ENCODE measurements around the gene DPP3. TPM values are rescaled to one million over a fixed set of nuclear protein-coding genes. Genes with fewer than 3 reads are reported as not detected.

The DPP3 gene
- total RNA-seq, 4 donors from 2014 or later, result 32.8 to 116 (median 53.4) TPM

DNA sequence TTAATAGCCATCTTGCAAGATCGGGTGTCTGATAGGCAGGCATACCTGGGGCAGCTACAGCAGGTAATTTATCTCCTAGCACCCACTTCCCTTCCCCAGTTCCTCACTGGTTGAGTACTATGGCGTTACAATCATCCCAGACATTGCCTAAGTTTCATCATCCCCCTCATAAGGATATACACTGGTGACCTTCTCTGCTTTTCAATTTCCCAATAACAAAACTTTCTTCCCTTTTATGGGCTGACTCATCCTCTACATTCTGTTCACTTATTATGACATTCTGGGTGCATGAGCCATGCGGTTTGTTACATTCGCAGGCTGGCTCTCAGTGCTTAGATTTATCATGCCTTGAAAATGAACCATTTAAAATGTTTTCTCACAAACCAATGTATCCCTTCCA is 36.6 kb upstream of the DPP3 start:
- H3K27me3 ChIP-seq, result no peaks in the 10 kb centered on the region
- WGBS, 2 donors (ENCODE audit: low coverage in 1 of 2), result 78 to 87% methylated on average over 4 of the region's 4 CpGs
- H3K4me1 ChIP-seq, result no peaks in the 10 kb centered on the region
- no peak overlapping the region for H3K27ac ChIP-seq
- no peak for DNase-seq
- no peaks in the 10 kb centered on the region for H3K36me3 ChIP-seq
- H3K9me3 ChIP-seq, result peaks cover 0 to 4% of the 10 kb centered on the region in 2 donors
- intact Hi-C loops (cut with DNase I; ENCODE audit: low total_unique reads) (no loop called here), in situ Hi-C loops (cut with MboI; ENCODE audit: low pct_ligation_motif_present in 1 of 4, low pct_unique_long_range_greater_than_20kb in 1 of 4, low sequenced_read_pairs in 3 of 4) (no loop called here)
- no peak overlapping the region for H3K4me3 ChIP-seq
- TF ChIP-seq, protein P1, sequence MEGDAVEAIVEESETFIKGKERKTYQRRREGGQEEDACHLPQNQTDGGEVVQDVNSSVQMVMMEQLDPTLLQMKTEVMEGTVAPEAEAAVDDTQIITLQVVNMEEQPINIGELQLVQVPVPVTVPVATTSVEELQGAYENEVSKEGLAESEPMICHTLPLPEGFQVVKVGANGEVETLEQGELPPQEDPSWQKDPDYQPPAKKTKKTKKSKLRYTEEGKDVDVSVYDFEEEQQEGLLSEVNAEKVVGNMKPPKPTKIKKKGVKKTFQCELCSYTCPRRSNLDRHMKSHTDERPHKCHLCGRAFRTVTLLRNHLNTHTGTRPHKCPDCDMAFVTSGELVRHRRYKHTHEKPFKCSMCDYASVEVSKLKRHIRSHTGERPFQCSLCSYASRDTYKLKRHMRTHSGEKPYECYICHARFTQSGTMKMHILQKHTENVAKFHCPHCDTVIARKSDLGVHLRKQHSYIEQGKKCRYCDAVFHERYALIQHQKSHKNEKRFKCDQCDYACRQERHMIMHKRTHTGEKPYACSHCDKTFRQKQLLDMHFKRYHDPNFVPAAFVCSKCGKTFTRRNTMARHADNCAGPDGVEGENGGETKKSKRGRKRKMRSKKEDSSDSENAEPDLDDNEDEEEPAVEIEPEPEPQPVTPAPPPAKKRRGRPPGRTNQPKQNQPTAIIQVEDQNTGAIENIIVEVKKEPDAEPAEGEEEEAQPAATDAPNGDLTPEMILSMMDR (IDR thresholded peaks at IDR 0.05), result no peak
- no peak for TF ChIP-seq POLR2AphosphoS5 (IDR thresholded peaks at IDR 0.05)
- TF ChIP-seq EP300 (IDR thresholded peaks at IDR 0.05; ENCODE audit: low read depth), result no peak
- TF ChIP-seq POLR2A (IDR thresholded peaks at IDR 0.05), result no peak

DNA sequence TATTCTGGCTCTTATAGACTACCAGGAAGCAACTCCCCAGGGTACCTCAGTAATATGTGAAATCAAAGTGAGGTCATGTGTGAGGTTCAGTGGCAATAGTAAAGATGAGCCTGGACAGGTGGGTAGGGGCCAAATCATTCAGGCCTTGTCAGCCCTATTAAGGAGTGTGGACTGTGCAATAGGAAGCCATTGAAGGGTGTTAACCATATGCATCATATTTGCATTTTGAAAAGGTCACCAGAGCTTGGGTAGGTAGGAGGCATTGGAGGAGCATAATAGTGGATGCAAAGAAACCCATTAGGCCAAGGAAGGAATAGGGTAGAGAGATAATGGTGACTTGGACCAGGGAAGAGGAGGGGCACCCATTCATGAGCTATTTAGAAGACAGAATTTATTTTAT is 33.2 kb upstream of the DPP3 start:
- in situ Hi-C loops (cut with MboI; ENCODE audit: low pct_ligation_motif_present in 1 of 4, low pct_unique_long_range_greater_than_20kb in 1 of 4, low sequenced_read_pairs in 3 of 4), result no loop called here
- Histone ChIP-seq H3K4me3 (no peak overlapping the region), H3K27me3 (no peaks in the 10 kb centered on the region), H3K36me3 (no peaks in the 10 kb centered on the region), H3K4me1 (no peaks in the 10 kb centered on the region), H3K9me3 (peaks cover 0 to 4% of the 10 kb centered on the region in 2 donors), H3K27ac (no peak overlapping the region)
- intact Hi-C loops (cut with DNase I; ENCODE audit: low total_unique reads), result no loop called here
- no peak for DNase-seq
- no peak for TF ChIP-seq EP300 (IDR thresholded peaks at IDR 0.05; ENCODE audit: low read depth)
- no peak for TF ChIP-seq POLR2A (IDR thresholded peaks at IDR 0.05)
- TF ChIP-seq, protein P1 (IDR thresholded peaks at IDR 0.05), result no peak
- TF ChIP-seq POLR2AphosphoS5 (IDR thresholded peaks at IDR 0.05), result no peak

DNA sequence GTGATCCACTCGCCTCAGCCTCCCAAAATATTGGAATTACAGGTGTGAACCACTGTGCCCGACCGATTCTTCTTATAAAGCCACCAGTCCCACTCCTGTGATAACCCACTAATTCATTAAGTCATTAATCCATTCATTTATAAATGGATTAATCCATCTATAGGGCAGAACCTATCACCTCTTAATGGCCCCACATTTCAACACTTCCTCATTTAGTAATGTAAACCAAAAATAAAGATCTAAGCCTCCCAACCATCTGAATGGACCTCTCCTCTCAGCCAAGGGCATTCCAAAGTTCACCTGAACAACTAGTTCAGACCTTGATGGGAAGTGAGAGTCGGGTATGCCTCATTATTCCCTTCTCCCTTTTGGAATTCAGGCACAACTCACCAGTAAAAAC is 31.7 kb upstream of the DPP3 start:
- 81 to 90% methylated on average over 2 to 4 of the region's 4 CpGs for WGBS, 2 donors (ENCODE audit: low coverage in 1 of 2)
- no peak for DNase-seq
- Histone ChIP-seq H3K27ac (no peak overlapping the region), H3K4me3 (no peak overlapping the region), H3K36me3 (no peaks in the 10 kb centered on the region), H3K9me3 (peaks cover 0 to 1% of the 10 kb centered on the region in 2 donors), H3K27me3 (no peaks in the 10 kb centered on the region), H3K4me1 (no peaks in the 10 kb centered on the region)
- intact Hi-C loops (cut with DNase I; ENCODE audit: low total_unique reads) (no loop called here), in situ Hi-C loops (cut with MboI; ENCODE audit: low pct_ligation_motif_present in 1 of 4, low pct_unique_long_range_greater_than_20kb in 1 of 4, low sequenced_read_pairs in 3 of 4) (no loop called here)
- TF ChIP-seq POLR2A (IDR thresholded peaks at IDR 0.05), result no peak

DNA sequence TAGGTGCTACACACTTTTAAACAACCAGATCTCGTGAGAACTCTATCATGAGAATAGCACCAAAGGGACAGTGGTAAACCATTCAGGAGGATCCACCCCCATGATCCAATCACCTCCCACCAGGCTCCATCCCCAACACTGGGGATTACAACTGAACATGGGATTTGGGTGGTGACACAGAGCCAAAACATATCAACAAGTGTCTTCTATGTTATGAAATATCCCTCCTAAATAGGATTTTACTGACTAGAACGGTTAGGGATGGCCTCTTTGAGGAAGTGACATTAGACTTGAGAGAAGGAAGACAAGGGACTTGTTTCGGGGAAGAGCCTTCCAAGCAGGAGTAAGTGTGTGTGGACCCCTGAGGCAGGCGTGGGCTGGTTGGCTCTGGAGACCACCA is 29.7 kb upstream of the DPP3 start:
- H3K27ac ChIP-seq, result no peak overlapping the region
- no peaks in the 10 kb centered on the region for H3K27me3 ChIP-seq
- no peaks in the 10 kb centered on the region for H3K9me3 ChIP-seq
- WGBS, 2 donors (ENCODE audit: low coverage in 1 of 2), result 61 to 69% methylated on average over 4 of the region's 4 CpGs
- no peak for DNase-seq
- in situ Hi-C loops (cut with MboI; ENCODE audit: low pct_ligation_motif_present in 1 of 4, low pct_unique_long_range_greater_than_20kb in 1 of 4, low sequenced_read_pairs in 3 of 4) (no loop called here), intact Hi-C loops (cut with DNase I; ENCODE audit: low total_unique reads) (no loop called here)
- TF ChIP-seq POLR2AphosphoS5 (IDR thresholded peaks at IDR 0.05), result no peak
- no peak for TF ChIP-seq POLR2A (IDR thresholded peaks at IDR 0.05)
- TF ChIP-seq EP300 (IDR thresholded peaks at IDR 0.05; ENCODE audit: low read depth), result no peak
- TF ChIP-seq, protein P1 (IDR thresholded peaks at IDR 0.05), result no peak
- no peak overlapping the region for H3K4me3 ChIP-seq
- no peaks in the 10 kb centered on the region for H3K4me1 ChIP-seq
- no peaks in the 10 kb centered on the region for H3K36me3 ChIP-seq

DNA sequence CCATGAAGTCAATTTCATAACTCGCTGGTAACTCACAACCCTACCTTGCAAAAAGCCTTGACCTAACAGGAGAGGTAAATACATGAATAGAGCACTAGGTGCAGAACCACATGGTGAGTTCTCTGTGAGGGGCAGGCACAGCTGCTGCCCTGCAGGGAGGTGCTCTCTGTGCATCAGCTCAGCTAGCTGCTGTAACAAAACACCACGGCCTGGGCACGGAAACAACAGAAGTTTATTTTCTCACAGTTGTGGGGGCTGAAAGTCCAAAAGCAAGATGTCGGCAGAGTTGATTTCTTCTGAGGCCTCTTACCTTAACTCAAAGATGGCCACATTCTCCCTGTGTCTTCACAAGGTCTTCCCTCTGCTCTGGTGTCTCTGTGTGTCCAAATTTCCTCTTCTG is 28.6 kb upstream of the DPP3 start:
- DNase-seq, result no peak
- no peak overlapping the region for H3K4me3 ChIP-seq
- H3K27ac ChIP-seq, result no peak overlapping the region
- in situ Hi-C loops (cut with MboI; ENCODE audit: low pct_ligation_motif_present in 1 of 4, low pct_unique_long_range_greater_than_20kb in 1 of 4, low sequenced_read_pairs in 3 of 4), result no loop called here
- no peaks in the 10 kb centered on the region for H3K27me3 ChIP-seq
- H3K4me1 ChIP-seq, result no peaks in the 10 kb centered on the region
- TF ChIP-seq, protein P1 (IDR thresholded peaks at IDR 0.05), result no peak
- TF ChIP-seq POLR2A (IDR thresholded peaks at IDR 0.05) (no peak), POLR2AphosphoS5 (IDR thresholded peaks at IDR 0.05) (no peak)
- 85 to 86% methylated on average over 3 to 4 of the region's 4 CpGs for WGBS, 2 donors (ENCODE audit: low coverage in 1 of 2)
- no peaks in the 10 kb centered on the region for H3K36me3 ChIP-seq
- no peaks in the 10 kb centered on the region for H3K9me3 ChIP-seq
- intact Hi-C loops (cut with DNase I; ENCODE audit: low total_unique reads), result no loop called here

All from transverse colon (tissue), 4 donors.